GM18520 (cell line): Measurements from ENCODE around the gene CEP20.
"Not testable (repeated sequence)": the region's sequence is repeated elsewhere in the genome, so short reads cannot be mapped to it uniquely, and the experiment has no call there.

Experiments
- ATAC-seq: cut with Tn5 transposase; IDR thresholded peaks from one replicate; pipeline ENCODE4 v1.9.1; 2021; ENCODE audit not compliant: unreplicated experiment

CEP20 gene

GRCh38 chr16:15861996-15862395 is 26.4 kb downstream of the CEP20 start:
- ATAC-seq: no peak

GRCh38 chr16:15858921-15859668 is 29.3 kb downstream of the CEP20 start:
- no peak for ATAC-seq

- no peak for ATAC-seq
Measured at GRCh38 chr16:15857724-15858560, 30.5 kb downstream of the CEP20 start.

GRCh38 chr16:15856901-15857698 is 31.3 kb downstream of the CEP20 start, which contains the start of gene MYH11:
MYH11 (minus strand) TSS chr16:15857028; CDS start chr16:15838252, 18,776 bp downstream.
- ATAC-seq: no peak

- no peak for ATAC-seq
Measured at GRCh38 chr16:15856182-15856581, 32.2 kb downstream of the CEP20 start.

- peak; percentile 63 for ATAC-seq
Measured at GRCh38 chr16:15855704-15856003, 32.7 kb downstream of the CEP20 start.

- no peak for ATAC-seq
Measured at GRCh38 chr16:15854906-15855703, 33.3 kb downstream of the CEP20 start.

- no peak for ATAC-seq
Measured at GRCh38 chr16:15854061-15854460, 34.3 kb downstream of the CEP20 start.

GRCh38 chr16:15853021-15853420 is 35.4 kb downstream of the CEP20 start:
- no peak for ATAC-seq

- not testable (repeated sequence) for ATAC-seq
Measured at GRCh38 chr16:15850555-15850954, 37.8 kb downstream of the CEP20 start.

- ATAC-seq: no peak
Measured at GRCh38 chr16:15849209-15849981, 39.0 kb downstream of the CEP20 start.

- ATAC-seq: no peak
Measured at GRCh38 chr16:15847611-15848175, 40.7 kb downstream of the CEP20 start.

GRCh38 chr16:15846510-15846909 is 41.9 kb downstream of the CEP20 start:
- ATAC-seq: no peak

- ATAC-seq: no peak
Measured at GRCh38 chr16:15843635-15844279, 44.6 kb downstream of the CEP20 start.

GRCh38 chr16:15839204-15839603 is 49.2 kb downstream of the CEP20 start:
- not testable (repeated sequence) for ATAC-seq

- no peak for ATAC-seq
Measured at GRCh38 chr16:15837761-15838160, 50.6 kb downstream of the CEP20 start.

GRCh38 chr16:15836965-15837611 is 51.3 kb downstream of the CEP20 start:
- no peak for ATAC-seq

- ATAC-seq: no peak
Measured at GRCh38 chr16:15836074-15836473, 52.3 kb downstream of the CEP20 start.
